NCI-H2081 (cell line): ENCODE measurements around the gene LRRC49.
"Not testable (repeated sequence)": the region's sequence is repeated elsewhere in the genome, so short reads cannot be mapped to it uniquely, and the experiment has no call there.

Experiments
- DNase-seq, 2 experiments: peaks; one replicate each; lab custom pipeline; 2025; lab: John Stamatoyannopoulos, UW

LRRC49 gene

GRCh38 chr15:70892002-70892911, at the start of gene LRRC49, which contains the start of gene THAP10:
LRRC49 (plus strand) TSS chr15:70892826; CDS start chr15:70892895, 69 bp downstream.
THAP10 (minus strand) TSS chr15:70892433; CDS start chr15:70892272, 161 bp downstream.
- peak; percentile 90 to 96 for DNase-seq

GRCh38 chr15:70845602-70846360, 46.8 kb upstream of the LRRC49 start:
- DNase-seq = peak in 1 of 2 experiments; percentile 29

- DNase-seq = no peak
Observed at GRCh38 chr15:70851889-70852288, 40.7 kb upstream of the LRRC49 start.

GRCh38 chr15:70852501-70853317, 39.9 kb upstream of the LRRC49 start:
- DNase-seq = no peak

GRCh38 chr15:70853318-70853972, 39.2 kb upstream of the LRRC49 start:
- no peak for DNase-seq

- DNase-seq = peak; percentile 27 to 40
Observed at GRCh38 chr15:70853973-70854665, 38.5 kb upstream of the LRRC49 start, which contains the start of gene LARP6. LARP6 (minus strand) TSS chr15:70854157; CDS start chr15:70854088, 69 bp downstream.

- DNase-seq = no peak
Observed at GRCh38 chr15:70854666-70854976, 38.0 kb upstream of the LRRC49 start.

GRCh38 chr15:70855764-70856163, 36.9 kb upstream of the LRRC49 start:
- DNase-seq = no peak

- DNase-seq = no peak
Observed at GRCh38 chr15:70856177-70856883, 36.3 kb upstream of the LRRC49 start.

- DNase-seq = no peak
Observed at GRCh38 chr15:70856884-70857561, 35.6 kb upstream of the LRRC49 start.

GRCh38 chr15:70857562-70858285, 34.9 kb upstream of the LRRC49 start:
- no peak for DNase-seq

- not testable (repeated sequence) for DNase-seq
Observed at GRCh38 chr15:70858614-70859321, 33.9 kb upstream of the LRRC49 start.

GRCh38 chr15:70859322-70859908, 33.2 kb upstream of the LRRC49 start:
- no peak for DNase-seq

GRCh38 chr15:70859998-70860397, 32.6 kb upstream of the LRRC49 start:
- DNase-seq = no peak

- DNase-seq = no peak
Observed at GRCh38 chr15:70863450-70864218, 29.0 kb upstream of the LRRC49 start.

- DNase-seq = no peak
Observed at GRCh38 chr15:70866982-70867641, 25.5 kb upstream of the LRRC49 start.
